CD14-positive monocyte (primary cell): ENCODE data around the gene CARD9. TPM values are rescaled to one million over a fixed set of nuclear protein-coding genes. Genes with fewer than 3 reads are reported as not detected.

ENCODE experiments used
- DNase-seq, 3 donors: peaks; one replicate each; pipeline ENCODE4 v3.0.0-alpha.2; 2011 to 2022
- H2AFZ ChIP-seq: 2 replicates; pipeline ENCODE4 v1.6.0; 2012; ENCODE audit warnings: mild to moderate bottlenecking, low read depth, low read length, inconsistent platforms; ENCODE audit not compliant: insufficient read depth, poor library complexity, severe bottlenecking
- H3K27ac ChIP-seq, 2 donors: 1 replicate in 1 of 2; 2 replicates in 1 of 2; pipeline ENCODE4 v1.5.1; 2012 to 2013; ENCODE audit warnings: low read length in 2 of 2, control low read depth in 1 of 2, inconsistent platforms in 1 of 2, low read depth in 1 of 2, mild to moderate bottlenecking in 1 of 2
- H3K27me3 ChIP-seq, 2 donors: one replicate each; pipeline versions ENCODE4 v1.6.0 to v1.6.1; 2011 to 2013; ENCODE audit warnings: low read length in 2 of 2; ENCODE audit not compliant: control insufficient read depth in 2 of 2, insufficient read depth in 2 of 2
- H3K36me3 ChIP-seq, 2 donors: replicated peaks in 1 of 2; 1 replicate in 1 of 2; 2 replicates in 1 of 2; pipeline versions ENCODE4 v1.5.1 to v1.6.1; 2012 to 2013; ENCODE audit warnings: low read length in 2 of 2, control low read depth in 1 of 2, inconsistent platforms in 1 of 2, mild to moderate bottlenecking in 1 of 2; ENCODE audit not compliant: insufficient read depth in 2 of 2, control insufficient read depth in 1 of 2
- H3K4me1 ChIP-seq, 2 donors: 1 replicate in 1 of 2; 2 replicates in 1 of 2; pipeline versions ENCODE4 v1.5.1 to v1.6.1; 2012 to 2013; ENCODE audit warnings: low read length in 2 of 2, control low read depth in 1 of 2, inconsistent platforms in 1 of 2, mild to moderate bottlenecking in 1 of 2, moderate library complexity in 1 of 2; ENCODE audit not compliant: insufficient read depth in 2 of 2, control insufficient read depth in 1 of 2
- H3K4me2 ChIP-seq: replicated peaks from 2 replicates; pipeline ENCODE3; 2012; ENCODE audit warnings: low read length, moderate library complexity, mild to moderate bottlenecking; ENCODE audit not compliant: poor library complexity, severe bottlenecking; ENCODE audit errors: extremely low read depth
- H3K4me3 ChIP-seq, 3 experiments: fragments of 200-600 bp in 1 of 3; sonication (generic) in 1 of 3; replicated peaks in 1 of 3; 1 replicate in 2 of 3; 2 replicates in 1 of 3; pipeline ENCODE4 v1.5.1; 2011 to 2013; ENCODE audit warnings: low read length in 3 of 3, mild to moderate bottlenecking in 3 of 3, control low read depth in 2 of 3, low read depth in 2 of 3, inconsistent platforms in 1 of 3, moderate library complexity in 1 of 3
- H3K79me2 ChIP-seq: 2 replicates; pipeline ENCODE4 v1.6.0; 2012; ENCODE audit warnings: mild to moderate bottlenecking, control low read depth, inconsistent platforms, low read length, moderate library complexity; ENCODE audit not compliant: insufficient read depth
- H3K9ac ChIP-seq: 2 replicates; pipeline ENCODE4 v1.6.0; 2017; ENCODE audit warnings: low read length, mild to moderate bottlenecking; ENCODE audit not compliant: insufficient read depth, poor library complexity, severe bottlenecking
- H3K9me3 ChIP-seq, 2 donors: replicated peaks in 1 of 2; 1 replicate in 1 of 2; 2 replicates in 1 of 2; pipeline versions ENCODE4 v1.5.1 to v1.6.1; 2012 to 2013; ENCODE audit warnings: low read length in 2 of 2, control low read depth in 1 of 2; ENCODE audit not compliant: control insufficient read depth in 1 of 2, insufficient read depth in 1 of 2
- H4K20me1 ChIP-seq: 2 replicates; pipeline ENCODE4 v1.6.0; 2012; ENCODE audit warnings: mild to moderate bottlenecking, low read length, control low read depth, moderate library complexity; ENCODE audit not compliant: insufficient read depth
- H3K27ac Mint-ChIP-seq, 7 donors: one replicate each; pipeline ENCODE4 v1.8.0; 2020; ENCODE audit warnings: mild to moderate bottlenecking in 7 of 7, mixed read lengths in 7 of 7, moderate library complexity in 6 of 7, inconsistent platforms in 2 of 7
- H3K27me3 Mint-ChIP-seq, 3 donors: one replicate each; pipeline ENCODE4 v1.8.0; 2021 to 2022; ENCODE audit warnings: low read depth in 3 of 3, mild to moderate bottlenecking in 3 of 3, mixed read lengths in 3 of 3, moderate library complexity in 3 of 3, inconsistent platforms in 1 of 3
- H3K36me3 Mint-ChIP-seq, 2 donors: one replicate each; pipeline ENCODE4 v1.8.0; 2020; ENCODE audit warnings: mixed read lengths in 2 of 2, inconsistent platforms in 1 of 2, mild to moderate bottlenecking in 1 of 2
- H3K4me1 Mint-ChIP-seq: one replicate; pipeline ENCODE4 v1.8.0; 2020; ENCODE audit warnings: mild to moderate bottlenecking, mixed read lengths
- H3K4me3 Mint-ChIP-seq, 2 donors: one replicate each; pipeline ENCODE4 v1.8.0; 2020; ENCODE audit warnings: mild to moderate bottlenecking in 2 of 2, mixed read lengths in 2 of 2, moderate library complexity in 1 of 2
- H3K9me3 Mint-ChIP-seq, 7 donors: one replicate each; pipeline ENCODE4 v1.8.0; 2020 to 2022; ENCODE audit warnings: mixed read lengths in 7 of 7, mild to moderate bottlenecking in 6 of 7, moderate library complexity in 6 of 7, inconsistent platforms in 2 of 7
- WGBS: methylation state at CpG from one replicate; pipeline ENCODE4 v1.1.5; 2013; ENCODE audit warnings: missing lambda C conversion rate; ENCODE audit not compliant: insufficient coverage; 5-methylcytosine and 5-hydroxymethylcytosine counted together
- intact Hi-C, 2 donors: fragments of 100-400 bp; cut with micrococcal nuclease; formaldehyde crosslinking; loops; one replicate each; pipeline versions ENCODE4 v1.15.0 to v1.15.1; 2023
- polyA plus RNA-seq, 3 donors: library from polyadenylated mRNA; depleted of rRNA in 1 of 3; unstranded in 2 of 3; stranded (reverse) in 1 of 3; fragments of 300-500 nt in 2 of 3; fragments of >200 nt in 1 of 3; fragmentation: Illumina TruSeq in 2 of 3; gene quantifications; 1 replicate in 2 of 3; 2 replicates in 1 of 3; pipeline ENCODE4 v1.2.3, GENCODE V29; 2012 to 2021
- TF ChIP-seq, protein P1 (sequence below): fragments of 200-600 bp; IDR thresholded peaks from one replicate; pipeline ENCODE4 v1.8.0; 2022; ENCODE audit warnings: antibody characterized with exemption, mild to moderate bottlenecking

CARD9 gene
- polyA plus RNA-seq, 3 donors: 34.3 to 108 (median 41.4) TPM

DNA sequence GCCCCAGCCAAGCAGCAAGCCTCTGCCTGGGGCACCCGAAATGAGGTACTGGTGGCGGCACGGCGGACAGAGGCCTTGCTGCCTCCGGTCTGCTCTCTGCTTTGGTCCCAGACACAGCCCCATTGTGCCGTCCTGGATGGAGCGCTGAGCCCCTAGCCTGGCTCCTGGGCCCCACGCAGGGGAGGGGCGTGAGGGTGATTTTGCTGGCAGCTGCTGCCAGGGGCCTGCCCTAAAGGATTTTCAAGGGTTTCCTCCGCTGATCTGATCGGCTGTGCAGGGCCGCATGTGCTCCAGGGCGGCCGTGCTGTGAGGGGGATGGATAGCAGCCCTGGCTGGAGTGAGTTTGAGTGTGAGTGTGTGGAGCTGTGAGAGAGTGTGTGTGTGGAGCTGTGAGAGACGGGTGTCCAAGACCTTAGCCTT is 44.8 kb downstream of the CARD9 start:
- peak overlapping the region; percentile 51 for H3K9ac ChIP-seq
- H3K4me1 ChIP-seq: peaks cover 22 to 25% of the 10 kb centered on the region in 2 donors
- Mint-ChIP-seq H3K27me3 (peaks cover 15 to 33% (median 27%) of the 10 kb centered on the region in 3 donors), H3K4me3 (peak overlapping the region; percentile 53 to 73), H3K36me3 (no peaks in the 10 kb centered on the region), H3K27ac (peak overlapping the region in 1 of 7 donors; percentile 7), H3K4me1 (peaks cover 11% of the 10 kb centered on the region), H3K9me3 (no peaks in the 10 kb centered on the region)
- intact Hi-C loops: no loop called here
- TF ChIP-seq, protein P1, sequence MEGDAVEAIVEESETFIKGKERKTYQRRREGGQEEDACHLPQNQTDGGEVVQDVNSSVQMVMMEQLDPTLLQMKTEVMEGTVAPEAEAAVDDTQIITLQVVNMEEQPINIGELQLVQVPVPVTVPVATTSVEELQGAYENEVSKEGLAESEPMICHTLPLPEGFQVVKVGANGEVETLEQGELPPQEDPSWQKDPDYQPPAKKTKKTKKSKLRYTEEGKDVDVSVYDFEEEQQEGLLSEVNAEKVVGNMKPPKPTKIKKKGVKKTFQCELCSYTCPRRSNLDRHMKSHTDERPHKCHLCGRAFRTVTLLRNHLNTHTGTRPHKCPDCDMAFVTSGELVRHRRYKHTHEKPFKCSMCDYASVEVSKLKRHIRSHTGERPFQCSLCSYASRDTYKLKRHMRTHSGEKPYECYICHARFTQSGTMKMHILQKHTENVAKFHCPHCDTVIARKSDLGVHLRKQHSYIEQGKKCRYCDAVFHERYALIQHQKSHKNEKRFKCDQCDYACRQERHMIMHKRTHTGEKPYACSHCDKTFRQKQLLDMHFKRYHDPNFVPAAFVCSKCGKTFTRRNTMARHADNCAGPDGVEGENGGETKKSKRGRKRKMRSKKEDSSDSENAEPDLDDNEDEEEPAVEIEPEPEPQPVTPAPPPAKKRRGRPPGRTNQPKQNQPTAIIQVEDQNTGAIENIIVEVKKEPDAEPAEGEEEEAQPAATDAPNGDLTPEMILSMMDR: no peak
- peaks cover 0 to 28% of the 10 kb centered on the region in 2 donors for H3K27me3 ChIP-seq
- H3K36me3 ChIP-seq: no peaks in the 10 kb centered on the region
- peak overlapping the region; percentile 23 for H2AFZ ChIP-seq
- no peaks in the 10 kb centered on the region for H3K79me2 ChIP-seq
- H3K9me3 ChIP-seq: no peaks in the 10 kb centered on the region
- H4K20me1 ChIP-seq: no peaks in the 10 kb centered on the region
- DNase-seq: no peak
- 2% methylated on average over 13 of the region's 15 CpGs for WGBS
- H3K27ac ChIP-seq: no peak overlapping the region
- H3K4me3 ChIP-seq: peak overlapping the region in 1 of 3 experiments; percentile 60
- peak overlapping the region; percentile 69 for H3K4me2 ChIP-seq

- DNase-seq: no peak
These were observed 45.4 kb downstream of the CARD9 start for GRCh38 chr9:136328011-136328621.

More at GRCh38 chr9:136328011-136328621, 45.4 kb downstream of the CARD9 start:
- WGBS: 8% methylated on average over 13 of the region's 13 CpGs
- peak overlapping the region in 2 of 3 experiments; percentile 5 to 60 for H3K4me3 ChIP-seq
- H3K9ac ChIP-seq: peak overlapping the region; percentile 51
- H3K9me3 ChIP-seq: no peaks in the 10 kb centered on the region
- H3K27me3 ChIP-seq: peaks cover 0 to 28% of the 10 kb centered on the region in 2 donors
- H2AFZ ChIP-seq: peak overlapping the region; percentile 23
- TF ChIP-seq, protein P1: no peak
- Mint-ChIP-seq H3K36me3 (no peaks in the 10 kb centered on the region), H3K9me3 (no peaks in the 10 kb centered on the region), H3K27ac (no peak overlapping the region), H3K4me3 (peak overlapping the region; percentile 53), H3K4me1 (peaks cover 11% of the 10 kb centered on the region), H3K27me3 (peaks cover 15 to 33% (median 27%) of the 10 kb centered on the region in 3 donors)
- H3K27ac ChIP-seq: no peak overlapping the region
- no peaks in the 10 kb centered on the region for H3K79me2 ChIP-seq
- no peaks in the 10 kb centered on the region for H4K20me1 ChIP-seq
- intact Hi-C loops: no loop called here
- peak overlapping the region; percentile 69 for H3K4me2 ChIP-seq
- no peaks in the 10 kb centered on the region for H3K36me3 ChIP-seq
- H3K4me1 ChIP-seq: peaks cover 22 to 25% of the 10 kb centered on the region in 2 donors
